Rectal smooth muscle tissue (tissue), 1 donor: ENCODE data around the gene PSMA3.

Experiments
- H3K27ac ChIP-seq: one replicate; pipeline ENCODE4 v1.7.0; 2013; ENCODE audit warnings: low read depth, low read length, inconsistent platforms
- H3K27me3 ChIP-seq: one replicate; pipeline ENCODE4 v1.7.0; 2013; ENCODE audit warnings: low read length; ENCODE audit not compliant: control insufficient read depth, insufficient read depth
- H3K36me3 ChIP-seq: one replicate; pipeline ENCODE4 v1.7.0; 2013; ENCODE audit warnings: low read length; ENCODE audit not compliant: control insufficient read depth, insufficient read depth
- H3K4me1 ChIP-seq: one replicate; pipeline ENCODE4 v1.7.0; 2013; ENCODE audit warnings: low read length; ENCODE audit not compliant: control insufficient read depth, insufficient read depth
- H3K4me3 ChIP-seq: one replicate; pipeline ENCODE4 v1.7.0; 2013; ENCODE audit warnings: low read length
- H3K9ac ChIP-seq: one replicate; pipeline ENCODE4 v1.7.0; 2013; ENCODE audit warnings: low read length

Gene PSMA3

DNA sequence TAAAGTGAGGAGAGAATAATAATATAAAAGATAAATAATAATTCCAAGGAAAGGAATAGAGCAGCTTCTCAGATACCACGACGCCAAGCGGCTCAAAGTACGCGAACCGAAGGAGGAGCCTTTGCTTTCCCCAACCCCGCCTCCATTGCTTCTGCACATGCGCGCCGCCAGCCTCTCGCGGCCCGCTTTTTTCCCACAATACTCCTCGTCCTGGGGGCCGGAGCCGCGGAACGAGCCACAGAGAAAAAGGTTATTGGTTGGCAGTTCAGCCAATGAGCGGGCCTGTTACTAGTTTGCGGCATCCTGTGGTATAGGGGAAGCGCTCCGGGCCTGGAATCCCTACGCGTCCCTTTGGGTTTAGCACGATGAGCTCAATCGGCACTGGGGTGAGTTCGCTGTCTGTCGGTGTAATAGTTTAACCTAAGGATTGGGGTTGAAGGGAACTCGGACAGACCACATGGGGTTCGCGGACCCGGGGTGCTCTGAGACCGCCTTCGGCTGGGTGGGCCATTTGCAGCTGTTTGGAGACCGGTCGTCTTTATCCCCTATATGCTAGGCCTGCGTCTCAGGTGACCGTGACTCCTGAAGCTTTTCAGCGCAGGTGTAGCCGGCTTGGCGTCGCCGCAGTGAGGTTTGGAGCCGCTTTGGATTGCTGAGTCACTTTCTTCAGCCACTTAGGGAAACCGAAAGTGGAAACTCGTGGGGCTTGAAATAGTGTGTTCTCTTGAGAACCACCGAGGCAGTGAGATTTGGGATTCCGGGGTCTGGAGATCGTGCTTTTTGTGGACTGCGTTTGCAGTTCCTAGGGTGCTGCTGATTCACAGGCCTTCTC, at the start of gene PSMA3:
PSMA3 (plus strand) TSS at position 288 of the 832 bp plus-strand sequence; CDS start at position 366, 78 bp downstream.
- peak within 1 kb of the TSS; percentile 87 for H3K9ac ChIP-seq
- H3K36me3 ChIP-seq: no peaks in the 10 kb centered on the region

GRCh38 chr14:58196198-58196597, 48.4 kb upstream of the PSMA3 start:
- H3K27me3 ChIP-seq: no peaks in the 10 kb centered on the region
- peaks cover 6% of the 10 kb centered on the region for H3K4me1 ChIP-seq
- no peak overlapping the region for H3K27ac ChIP-seq
- no peaks in the 10 kb centered on the region for H3K36me3 ChIP-seq
- no peak overlapping the region for H3K9ac ChIP-seq
- H3K4me3 ChIP-seq: no peak overlapping the region

More for the DNA sequence above, at the start of gene PSMA3:
- no peaks in the 10 kb centered on the region for H3K27me3 ChIP-seq
- H3K4me3 ChIP-seq: peak within 1 kb of the TSS; percentile 79
- peaks cover 14% of the 10 kb centered on the region for H3K4me1 ChIP-seq
- peak within 1 kb of the TSS; percentile 90 for H3K27ac ChIP-seq

- Histone ChIP-seq H3K27me3 (no peaks in the 10 kb centered on the region), H3K4me3 (no peak overlapping the region), H3K27ac (no peak overlapping the region), H3K9ac (no peak overlapping the region), H3K4me1 (peaks cover 9% of the 10 kb centered on the region), H3K36me3 (no peaks in the 10 kb centered on the region)
Measured at GRCh38 chr14:58198086-58198485, 46.6 kb upstream of the PSMA3 start.

GRCh38 chr14:58199726-58200479, 44.7 kb upstream of the PSMA3 start, which contains the start of gene ACTR10:
TSS of gene ACTR10 (plus strand) at chr14:58200149. CDS start at chr14:58200218, 69 bp downstream.
- Histone ChIP-seq H3K9ac (peak within 1 kb of the TSS; percentile 96), H3K4me3 (peak within 1 kb of the TSS; percentile 95), H3K36me3 (no peaks in the 10 kb centered on the region), H3K4me1 (peaks cover 9% of the 10 kb centered on the region), H3K27me3 (no peaks in the 10 kb centered on the region), H3K27ac (peak within 1 kb of the TSS; percentile 97)

- peak overlapping the region; percentile 95 for H3K4me3 ChIP-seq
- H3K36me3 ChIP-seq: no peaks in the 10 kb centered on the region
- H3K27me3 ChIP-seq: no peaks in the 10 kb centered on the region
- H3K9ac ChIP-seq: peak overlapping the region; percentile 96
- peaks cover 9% of the 10 kb centered on the region for H3K4me1 ChIP-seq
- H3K27ac ChIP-seq: peak overlapping the region; percentile 97
Measured at GRCh38 chr14:58200480-58200841, 44.2 kb upstream of the PSMA3 start.

DNA sequence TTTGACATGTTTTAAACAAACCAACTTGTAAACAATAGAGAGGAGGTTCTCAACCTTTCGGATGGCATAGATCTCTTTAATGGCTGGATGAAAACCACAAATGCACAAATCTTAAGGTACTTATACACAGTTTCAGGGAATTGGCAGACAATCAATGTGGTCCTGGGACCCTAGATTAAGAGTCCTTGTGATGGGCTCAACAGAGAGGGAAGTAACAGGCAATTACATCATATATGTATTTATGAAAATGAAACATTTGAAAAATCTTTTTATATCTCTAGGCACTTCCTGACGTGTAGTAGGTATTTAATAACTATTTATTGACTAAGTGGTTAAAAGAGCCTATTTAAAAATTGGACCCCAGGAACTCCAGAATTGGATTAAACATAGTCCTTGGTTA, 43.8 kb upstream of the PSMA3 start:
- Histone ChIP-seq H3K4me3 (peak overlapping the region; percentile 95), H3K27me3 (no peaks in the 10 kb centered on the region), H3K36me3 (no peaks in the 10 kb centered on the region), H3K9ac (peak overlapping the region; percentile 96), H3K4me1 (peaks cover 9% of the 10 kb centered on the region), H3K27ac (peak overlapping the region; percentile 97)

DNA sequence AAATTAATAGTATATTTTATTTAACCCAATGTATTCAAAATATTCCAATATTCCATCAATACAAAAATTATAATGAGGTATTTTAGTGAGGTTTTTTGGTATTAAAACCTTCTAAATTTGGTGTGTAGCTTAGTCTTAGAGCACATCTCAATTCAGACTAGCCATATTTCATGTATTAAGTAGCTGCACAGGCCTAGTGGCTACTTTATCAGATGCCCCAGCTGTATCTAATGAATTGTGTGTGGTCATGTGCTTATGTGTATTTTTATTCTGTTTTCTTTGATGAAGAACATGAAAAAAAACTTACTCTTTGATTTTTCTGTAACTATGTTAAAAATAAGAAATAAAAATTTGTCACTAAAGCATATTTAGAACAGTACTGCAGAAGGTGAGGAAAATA, 31.5 kb upstream of the PSMA3 start:
- no peak overlapping the region for H3K4me3 ChIP-seq
- no peak overlapping the region for H3K27ac ChIP-seq
- H3K4me1 ChIP-seq: no peaks in the 10 kb centered on the region
- H3K27me3 ChIP-seq: no peaks in the 10 kb centered on the region
- H3K36me3 ChIP-seq: peaks cover 13% of the 10 kb centered on the region
- no peak overlapping the region for H3K9ac ChIP-seq

DNA sequence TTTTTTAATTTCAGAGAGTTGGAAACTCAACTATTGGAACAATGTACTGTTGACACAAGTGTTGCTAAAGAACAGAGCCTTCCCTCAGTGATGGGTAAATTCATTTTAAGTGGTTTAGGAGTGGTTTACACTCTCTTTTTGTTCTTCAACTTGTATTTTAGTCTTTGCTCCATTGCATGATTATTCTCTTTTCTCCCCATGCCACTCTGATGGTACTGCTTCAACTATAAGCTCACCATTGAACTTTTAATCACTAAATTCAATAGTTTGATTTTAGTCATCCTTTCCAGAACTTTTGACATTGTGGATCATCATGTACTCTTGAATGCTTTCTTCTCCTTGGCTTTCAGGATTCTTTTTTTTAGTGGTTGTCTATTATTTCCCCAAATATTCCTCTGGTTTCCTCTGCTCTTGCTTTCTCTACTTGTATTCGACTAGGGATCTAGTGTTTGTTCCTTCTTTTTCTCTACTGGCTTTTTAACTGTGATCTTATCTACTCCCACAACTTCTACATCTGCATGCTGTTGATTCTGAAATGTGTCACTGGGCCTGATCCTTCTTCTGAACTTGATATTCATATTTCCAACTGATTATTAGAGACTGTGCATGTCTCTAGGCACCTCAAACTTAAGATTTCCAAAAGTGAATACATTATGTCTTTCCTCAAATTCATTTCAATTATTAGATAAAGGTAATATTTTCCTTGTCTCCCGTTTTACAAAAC, 29.3 kb upstream of the PSMA3 start:
- Histone ChIP-seq H3K27ac (no peak overlapping the region), H3K36me3 (peaks cover 13% of the 10 kb centered on the region)

GRCh38 chr14:58216544-58216943, 28.1 kb upstream of the PSMA3 start:
- H3K4me1 ChIP-seq: no peaks in the 10 kb centered on the region
- no peak overlapping the region for H3K27ac ChIP-seq
- no peak overlapping the region for H3K9ac ChIP-seq
- H3K4me3 ChIP-seq: no peak overlapping the region
- no peaks in the 10 kb centered on the region for H3K27me3 ChIP-seq
- H3K36me3 ChIP-seq: peaks cover 13% of the 10 kb centered on the region

More for the DNA sequence above, 29.3 kb upstream of the PSMA3 start:
- H3K27me3 ChIP-seq: no peaks in the 10 kb centered on the region
- H3K9ac ChIP-seq: no peak overlapping the region
- H3K4me1 ChIP-seq: no peaks in the 10 kb centered on the region
- no peak overlapping the region for H3K4me3 ChIP-seq

GRCh38 chr14:58227096-58227819, 17.4 kb upstream of the PSMA3 start:
- Histone ChIP-seq H3K27me3 (no peaks in the 10 kb centered on the region), H3K9ac (no peak overlapping the region), H3K36me3 (peaks cover 2% of the 10 kb centered on the region), H3K27ac (no peak overlapping the region), H3K4me1 (no peaks in the 10 kb centered on the region), H3K4me3 (no peak overlapping the region)

GRCh38 chr14:58238252-58239243, 6.1 kb upstream of the PSMA3 start:
- Histone ChIP-seq H3K4me1 (peaks cover 2% of the 10 kb centered on the region), H3K9ac (peak overlapping the region; percentile 7), H3K27me3 (no peaks in the 10 kb centered on the region), H3K36me3 (no peaks in the 10 kb centered on the region), H3K4me3 (peak overlapping the region; percentile 64), H3K27ac (peak overlapping the region; percentile 62)
